HepG2 (cell line): ENCODE measurements around the gene FHIT. TPM values are rescaled to one million over a fixed set of nuclear protein-coding genes. Genes with fewer than 3 reads are reported as not detected.

Experiments used
- ATAC-seq: fragments of 200-7000 bp; cut with Tn5 transposase; 3 replicates; pipeline ENCODE4 v1.9.1; 2020; ENCODE audit warnings: mild to moderate bottlenecking, moderate library complexity
- BruUV-seq: library from RNA; stranded (reverse); fragments of 400-500 nt; replicated peaks from 2 replicates; lab custom pipeline; 2021; lab: Mats Ljungman, UMichigan
- CTCF ChIA-PET: fragments of 300-600 bp; formaldehyde crosslinking; extraction: SDS; loops from one replicate; lab custom pipeline; 2021; ENCODE audit warnings: low total read pairs, inconsistent platforms, low intra/inter-chr PET ratio; lab: Yijun Ruan, JAX
- POLR2A ChIA-PET: fragments of 350-600 bp; sonication (Branson Sonifier 250); formaldehyde crosslinking; loops from one replicate; lab custom pipeline; 2020; ENCODE audit warnings: antibody characterized with exemption, inconsistent platforms; lab: Yijun Ruan, JAX
- DNase-seq: peaks from one replicate; pipeline ENCODE4 v3.0.0-alpha.2; 2015; ENCODE audit warnings: low spot score
- FAIRE-seq: peaks from 3 replicates; lab custom pipeline; 2011; peaks lifted over from hg19 to GRCh38; lab: Jason Lieb, UNC
- H2AFZ ChIP-seq: one replicate; pipeline ENCODE4 v1.6.1; 2011; ENCODE audit warnings: low read length, inconsistent platforms
- H3K27ac ChIP-seq: fragments of 300-600 bp; 3 replicates; pipeline ENCODE4 v1.8.0; 2011; ENCODE audit warnings: mixed run types, mild to moderate bottlenecking, mixed read lengths, low read length, inconsistent platforms; ENCODE audit not compliant: insufficient read depth; ENCODE audit errors: extremely low read length
- H3K27me3 ChIP-seq, 2 experiments: fragments of 200-600 bp in 1 of 2; 2 replicates in 1 of 2; 3 replicates in 1 of 2; pipeline versions ENCODE4 v1.6.0 to v1.8.0; 2011; ENCODE audit warnings: low read length in 2 of 2, mild to moderate bottlenecking in 2 of 2, moderate library complexity in 2 of 2, inconsistent platforms in 1 of 2; ENCODE audit not compliant: insufficient read depth in 2 of 2, control insufficient read depth in 1 of 2
- H3K36me3 ChIP-seq, 2 experiments: fragments of 200-600 bp in 1 of 2; replicated peaks in 1 of 2; 2 replicates in 1 of 2; 3 replicates in 1 of 2; pipeline versions ENCODE4 v1.5.1 to v1.8.0; 2011; ENCODE audit warnings: low read length in 2 of 2, inconsistent platforms in 1 of 2; ENCODE audit not compliant: insufficient read depth in 2 of 2, control insufficient read depth in 1 of 2
- H3K4me1 ChIP-seq: 2 replicates; pipeline ENCODE4 v1.5.1; 2012; ENCODE audit warnings: low read length, inconsistent platforms; ENCODE audit not compliant: insufficient read depth
- H3K4me2 ChIP-seq: 2 replicates; pipeline ENCODE4 v1.6.0; 2011; ENCODE audit warnings: low read depth, low read length, inconsistent platforms
- H3K4me3 ChIP-seq, 3 experiments: fragments of 200-600 bp in 1 of 3; sonication (generic), shearing (Covaris generic) in 1 of 3; replicated peaks in 1 of 3; 2 replicates each; pipeline ENCODE4 v1.5.1; 2011 to 2016; ENCODE audit warnings: low read length in 3 of 3, inconsistent platforms in 2 of 3, low read depth in 2 of 3, mild to moderate bottlenecking in 2 of 3, control low read depth in 1 of 3, mixed read lengths in 1 of 3; ENCODE audit not compliant: insufficient read depth in 1 of 3
- H3K79me2 ChIP-seq: one replicate; pipeline ENCODE4 v1.6.1; 2011; ENCODE audit warnings: low read length, inconsistent platforms; ENCODE audit not compliant: insufficient read depth
- H3K9ac ChIP-seq: 2 replicates; pipeline ENCODE4 v1.6.0; 2011; ENCODE audit warnings: mild to moderate bottlenecking, low read depth, low read length, inconsistent platforms; ENCODE audit not compliant: insufficient read depth
- H3K9me3 ChIP-seq: 2 replicates; pipeline ENCODE4 v1.5.1; 2012; ENCODE audit warnings: mild to moderate bottlenecking, low read length
- H4K20me1 ChIP-seq: 2 replicates; pipeline ENCODE4 v1.6.0; 2011; ENCODE audit warnings: inconsistent platforms, mild to moderate bottlenecking, low read length, moderate library complexity; ENCODE audit not compliant: insufficient read depth
- BCL6 ChIP-seq: IDR thresholded peaks from 2 replicates; pipeline ENCODE4 v1.6.1; 2016; ENCODE audit warnings: missing genetic modification reagents, missing compliant biosample characterization
- HBP1 ChIP-seq: IDR thresholded peaks from 2 replicates; pipeline ENCODE4 v1.6.1; 2016; ENCODE audit warnings: low read depth, control low read depth
- HIVEP1 ChIP-seq: sonication (generic); formaldehyde crosslinking; IDR thresholded peaks from 2 replicates; pipeline ENCODE4 v1.4.0; 2020; ENCODE audit warnings: mild to moderate bottlenecking, missing genetic modification reagents
- HOXA5 ChIP-seq: sonication (generic); formaldehyde crosslinking; IDR thresholded peaks from 2 replicates; pipeline ENCODE4 v1.4.0; 2020; ENCODE audit warnings: missing genetic modification reagents
- MTERF4 ChIP-seq: sonication (generic); formaldehyde crosslinking; IDR thresholded peaks from 2 replicates; pipeline ENCODE4 v1.8.0; 2023; ENCODE audit warnings: mild to moderate bottlenecking, missing genetic modification reagents
- NAIF1 ChIP-seq: sonication (generic); formaldehyde crosslinking; IDR thresholded peaks from 2 replicates; pipeline ENCODE4 v1.5.0; 2020; ENCODE audit warnings: mild to moderate bottlenecking, missing genetic modification reagents, borderline replicate concordance
- NFE2L1 ChIP-seq: sonication (generic); formaldehyde crosslinking; IDR thresholded peaks from 2 replicates; pipeline ENCODE4 v1.4.0; 2020; ENCODE audit warnings: missing genetic modification reagents, mild to moderate bottlenecking, borderline replicate concordance
- NFKBIZ ChIP-seq: IDR thresholded peaks from 2 replicates; pipeline ENCODE4 v1.6.1; 2018; ENCODE audit warnings: missing genetic modification reagents, missing compliant biosample characterization
- NR3C1 ChIP-seq: sonication (generic); formaldehyde crosslinking; IDR thresholded peaks from 2 replicates; pipeline ENCODE4 v1.4.0; 2020; ENCODE audit warnings: missing genetic modification reagents
- SRY ChIP-seq: sonication (generic); formaldehyde crosslinking; IDR thresholded peaks from 2 replicates; pipeline ENCODE4 v1.8.0; 2022; ENCODE audit warnings: mild to moderate bottlenecking, missing genetic modification reagents
- TAF1 ChIP-seq: sonication (generic); formaldehyde crosslinking; IDR thresholded peaks from 2 replicates; pipeline ENCODE4 v1.4.0; 2020; ENCODE audit warnings: missing genetic modification reagents
- TBX3 ChIP-seq: fragments of 450-650 bp; IDR thresholded peaks from 2 replicates; pipeline ENCODE4 v1.6.1; 2017; ENCODE audit warnings: antibody characterized with exemption, mild to moderate bottlenecking, inconsistent platforms, borderline replicate concordance
- TFDP1 ChIP-seq: IDR thresholded peaks from 2 replicates; pipeline ENCODE4 v1.6.1; 2016; ENCODE audit warnings: missing compliant biosample characterization, missing genetic modification reagents, borderline replicate concordance
- TOE1 ChIP-seq: sonication (generic); formaldehyde crosslinking; IDR thresholded peaks from 2 replicates; pipeline ENCODE4 v1.4.0; 2020; ENCODE audit warnings: mild to moderate bottlenecking, missing genetic modification reagents
- TRIM24 ChIP-seq: sonication (generic); formaldehyde crosslinking; IDR thresholded peaks from 2 replicates; pipeline ENCODE4 v1.8.0; 2022; ENCODE audit warnings: mild to moderate bottlenecking, missing genetic modification reagents
- XRCC5 ChIP-seq: fragments of 200-400 bp; formaldehyde crosslinking; optimal IDR thresholded peaks from 2 replicates; pipeline ENCODE3; 2017; ENCODE audit warnings: mild to moderate bottlenecking, low read length
- ZBTB2 ChIP-seq: sonication (generic); formaldehyde crosslinking; IDR thresholded peaks from 2 replicates; pipeline ENCODE4 v1.8.0; 2022; ENCODE audit warnings: low read depth, missing genetic modification reagents
- ZNF354B ChIP-seq: sonication (generic); formaldehyde crosslinking; IDR thresholded peaks from 2 replicates; pipeline ENCODE4 v1.8.0; 2022; ENCODE audit warnings: mild to moderate bottlenecking, missing genetic modification reagents
- ZNF547 ChIP-seq: sonication (generic); formaldehyde crosslinking; IDR thresholded peaks from 2 replicates; pipeline ENCODE4 v1.5.1; 2020; ENCODE audit warnings: mild to moderate bottlenecking, missing genetic modification reagents
- ZSCAN22 ChIP-seq: sonication (generic); formaldehyde crosslinking; IDR thresholded peaks from 2 replicates; pipeline ENCODE4 v1.4.0; 2020; ENCODE audit warnings: mild to moderate bottlenecking, missing genetic modification reagents
- WGBS: methylation state at CpG from one replicate; pipeline ENCODE4 v1.1.6; 2017; ENCODE audit warnings: low lambda C conversion rate; 5-methylcytosine and 5-hydroxymethylcytosine counted together
- in situ Hi-C: cut with HindIII; loops from 2 replicates; pipeline ENCODE4 v1.10.0; 2017; ENCODE audit warnings: low pct_unique_long_range_greater_than_20kb; ENCODE audit not compliant: extremely low pct_ligation_motif_present
- intact Hi-C: fragments of 100-400 bp; cut with micrococcal nuclease; formaldehyde crosslinking; loops from one replicate; pipeline ENCODE4 v1.10.0; 2022; ENCODE audit not compliant: unreplicated experiment
- polyA plus RNA-seq, 8 experiments: library from polyadenylated mRNA; depleted of rRNA in 3 of 8; stranded (reverse) in 7 of 8; unstranded in 1 of 8; fragments of >200 nt; fragmentation: Illumina TruSeq in 4 of 8; extraction: Trizol in 4 of 8; gene quantifications; 2 replicates each; pipeline versions ENCODE4 v1.2.1 to v1.2.3, GENCODE V29; 2011 to 2016; ENCODE audit warnings: low read depth in 4 of 8, missing spikeins in 1 of 8, mixed read lengths in 1 of 8; ENCODE audit not compliant: insufficient read depth in 1 of 8
- total RNA-seq, 5 experiments: library from RNA; depleted of rRNA; stranded (reverse); fragments of >200 nt; fragmentation: Illumina TruSeq; extraction: Trizol; gene quantifications; 2 replicates each; pipeline ENCODE4 v1.2.3, GENCODE V29; 2016; ENCODE audit warnings: low read depth in 1 of 5

Gene FHIT
- total and polyA plus RNA-seq, 2 of the 13 experiments (the other 11 are each of a cell fraction or from before 2014, with no cell fraction given) = 4.0 to 4.6 TPM

GRCh38 chr3:60659098-60659497, 592.2 kb downstream of the FHIT start:
- Histone ChIP-seq H3K4me3 (no peak overlapping the region), H3K9me3 (peaks cover 20% of the 10 kb centered on the region; the same call in 1 of the 2 replicates), H3K9ac (no peak overlapping the region), H2AFZ (no peak overlapping the region), H3K27me3 (no peaks in the 10 kb centered on the region), H4K20me1 (no peaks in the 10 kb centered on the region), H3K4me1 (no peaks in the 10 kb centered on the region), H3K36me3 (no peaks in the 10 kb centered on the region), H3K79me2 (no peaks in the 10 kb centered on the region), H3K4me2 (no peak overlapping the region), H3K27ac (no peak overlapping the region)
- FAIRE-seq (no peak), ATAC-seq (no peak), DNase-seq (no peak)
- in situ Hi-C loops (no loop called here), intact Hi-C loops (no loop called here)
- WGBS = 24% methylated on average over 1 of the region's 1 CpG
- ChIA-PET POLR2A (no interaction called here), CTCF (no interaction called here)
- TF ChIP-seq SRY (CRISPR knock-in tag) (no peak), ZNF547 (CRISPR knock-in tag) (no peak), HIVEP1 (no peak), TOE1 (CRISPR knock-in tag) (no peak), HOXA5 (CRISPR knock-in tag) (no peak), TFDP1 (no peak), TAF1 (CRISPR knock-in tag) (no peak), NR3C1 (CRISPR knock-in tag) (no peak), TBX3 (no peak), ZSCAN22 (no peak), NFKBIZ (no peak), ZNF354B (CRISPR knock-in tag) (no peak), BCL6 (CRISPR knock-in tag) (no peak), HBP1 (CRISPR knock-in tag) (no peak), ZBTB2 (CRISPR knock-in tag) (no peak), MTERF4 (CRISPR knock-in tag) (no peak), TRIM24 (CRISPR knock-in tag) (no peak), XRCC5 (no peak), NAIF1 (CRISPR knock-in tag) (no peak), NFE2L1 (no peak)
- BruUV-seq = no TSS peak
